Naive thymus-derived CD8-positive, alpha-beta T cell (primary cell): ENCODE data around the gene FGF21. TPM values are rescaled to one million over a fixed set of nuclear protein-coding genes. Genes with fewer than 3 reads are reported as not detected.
A peak's percentile ranks its signal among the peaks of the same experiment; 100 is the strongest.

ENCODE experiments used
- ATAC-seq, 2 donors: fragments of 150-1000 bp; cut with Tn5 transposase in 1 of 2; sonication (Bioruptor Pico), chemical (Tn5 transposase) in 1 of 2; 1 replicate in 1 of 2; 2 replicates in 1 of 2; pipeline ENCODE4 v1.10.0; 2021; ENCODE audit warnings: mild to moderate bottlenecking in 2 of 2, moderate library complexity in 2 of 2
- POLR2A ChIA-PET: fragments of 350-600 bp; sonication (Branson Sonifier 250); formaldehyde crosslinking; loops from one replicate; lab custom pipeline; 2021; ENCODE audit warnings: antibody characterized with exemption; lab: Charles Lee
- DNase-seq, 10 donors: peaks; one replicate each; pipeline versions ENCODE4 v3.0.0 to v3.0.0-alpha.2; 2020 to 2022
- H3K27ac Mint-ChIP-seq, 10 donors: one replicate each; pipeline ENCODE4 v1.8.0; 2020 to 2022; ENCODE audit warnings: mild to moderate bottlenecking in 10 of 10, mixed read lengths in 10 of 10, moderate library complexity in 4 of 10, inconsistent platforms in 1 of 10
- H3K27me3 Mint-ChIP-seq, 5 donors: one replicate each; pipeline ENCODE4 v1.8.0; 2021 to 2022; ENCODE audit warnings: mixed read lengths in 5 of 5
- H3K36me3 Mint-ChIP-seq, 3 donors: one replicate each; pipeline ENCODE4 v1.8.0; 2020 to 2022; ENCODE audit warnings: mixed read lengths in 3 of 3, mild to moderate bottlenecking in 2 of 3, inconsistent platforms in 1 of 3
- H3K4me1 Mint-ChIP-seq, 4 donors: one replicate each; pipeline ENCODE4 v1.8.0; 2021 to 2022; ENCODE audit warnings: mixed read lengths in 4 of 4
- H3K4me3 Mint-ChIP-seq, 10 donors: one replicate each; pipeline ENCODE4 v1.8.0; 2020 to 2022; ENCODE audit warnings: mild to moderate bottlenecking in 10 of 10, mixed read lengths in 10 of 10, moderate library complexity in 6 of 10, inconsistent platforms in 1 of 10
- H3K9me3 Mint-ChIP-seq, 9 donors: one replicate each; pipeline ENCODE4 v1.8.0; 2020 to 2022; ENCODE audit warnings: mixed read lengths in 9 of 9, mild to moderate bottlenecking in 3 of 9, inconsistent platforms in 1 of 9, moderate library complexity in 1 of 9
- polyA plus RNA-seq, 3 donors: library from polyadenylated mRNA; unstranded; fragments of 300-500 nt; fragmentation: Illumina TruSeq; gene quantifications; one replicate each; pipeline ENCODE4 v1.2.3, GENCODE V29; 2021
- total RNA-seq, 8 experiments: library from RNA in 2 of 8; stranded (reverse) in 2 of 8; gene quantifications; one replicate each; pipeline ENCODE4 v1.2.3 and lab custom pipeline; 2021 to 2026

Gene FGF21
- total and polyA plus RNA-seq, 5 experiments from 2014 or later: not detected

GRCh38 chr19:48718711-48719231, 36.6 kb upstream of the FGF21 start:
- POLR2A ChIA-PET: no interaction called here
- DNase-seq (no peak), ATAC-seq (no peak)
- Mint-ChIP-seq H3K4me1 (peaks cover 9 to 28% (median 21%) of the 10 kb centered on the region in 4 donors), H3K27me3 (no peaks in the 10 kb centered on the region), H3K27ac (peak overlapping the region in 1 of 10 donors; percentile 53), H3K9me3 (no peaks in the 10 kb centered on the region), H3K4me3 (peak overlapping the region in 2 of 10 donors; percentile 10 to 34), H3K36me3 (no peaks in the 10 kb centered on the region)

GRCh38 chr19:48719263-48720171, 35.8 kb upstream of the FGF21 start, which contains the start of gene MAMSTR:
MAMSTR (minus strand) TSS chr19:48719725; CDS start chr19:48719031, 694 bp downstream.
- Mint-ChIP-seq H3K4me1 (peaks cover 9 to 23% (median 18%) of the 10 kb centered on the region in 4 donors), H3K4me3 (peak within 1 kb of the TSS; percentile 89 to 98 (median 96)), H3K27me3 (no peaks in the 10 kb centered on the region), H3K9me3 (no peaks in the 10 kb centered on the region), H3K36me3 (no peaks in the 10 kb centered on the region), H3K27ac (peak within 1 kb of the TSS; percentile 96 to 99 (median 98))
- ATAC-seq (no peak), DNase-seq (no peak)
- POLR2A ChIA-PET: interaction anchor here (1.5 kb wide), 1 partner anchor 74 kb away, joined by 11 read pairs; the partner anchor contains the start of gene CA11

- H3K27ac Mint-ChIP-seq: peak overlapping the region; percentile 96 to 99 (median 98)
- peak; percentile 6 to 26 for ATAC-seq
Observed at GRCh38 chr19:48720251-48720612, 35.1 kb upstream of the FGF21 start.

DNA sequence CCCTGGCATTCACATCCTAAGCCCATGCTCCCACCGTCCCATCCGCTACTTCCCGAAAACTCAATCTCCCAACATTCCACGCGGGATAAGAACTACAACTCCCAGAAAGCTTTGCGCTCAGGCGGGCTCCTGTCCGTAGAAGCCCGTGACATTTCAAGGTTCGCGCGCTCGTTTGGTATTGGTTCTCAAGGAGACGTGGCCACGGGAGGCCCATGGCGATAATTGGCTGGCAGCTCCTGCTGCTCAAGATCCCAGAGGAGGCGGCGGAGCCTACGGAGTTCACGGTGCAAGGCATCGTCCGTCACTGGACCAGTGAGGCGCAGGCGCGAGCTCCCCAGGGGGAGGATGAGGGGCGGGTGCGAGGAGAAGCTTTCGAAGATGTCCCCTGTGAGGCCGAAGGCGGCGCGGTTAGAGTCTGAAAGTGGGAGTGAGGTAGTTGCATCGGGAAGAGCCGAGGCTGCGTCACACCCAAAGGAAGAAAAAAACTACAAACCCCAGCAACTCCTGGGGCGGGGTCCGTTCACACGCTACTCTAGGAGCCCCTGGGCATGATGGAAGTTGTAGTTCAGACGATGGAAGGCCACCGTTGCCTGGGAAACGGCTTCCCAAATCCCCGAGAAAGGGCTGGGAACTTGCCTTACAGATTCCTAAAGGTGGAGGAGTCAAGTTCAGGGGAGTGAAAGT, 34.6 kb upstream of the FGF21 start:
- Mint-ChIP-seq H3K9me3 (peaks cover 3 to 11% (median 8%) of the 10 kb centered on the region in 9 donors), H3K36me3 (peaks cover 0 to 9% (median 7%) of the 10 kb centered on the region in 3 donors), H3K27ac (peak overlapping the region; percentile 96 to 99 (median 98)), H3K27me3 (no peaks in the 10 kb centered on the region), H3K4me3 (peak overlapping the region; percentile 89 to 98 (median 96)), H3K4me1 (peaks cover 13 to 26% (median 25%) of the 10 kb centered on the region in 4 donors)
- DNase-seq (peak; percentile 77 to 96 (median 87)), ATAC-seq (peak; percentile 82 to 92)
- POLR2A ChIA-PET: interaction anchor here (0.7 to 2.2 kb wide), 8 partner anchors 12 to 1372 kb away, joined by 3 to 13 read pairs (median 6); partner anchors contain the start of genes CA11, DBP, DHX34 and GYS1

More at GRCh38 chr19:48720251-48720612, 35.1 kb upstream of the FGF21 start:
- POLR2A ChIA-PET: interaction anchor here (0.7 to 2.2 kb wide), 8 partner anchors 13 to 1371 kb away, joined by 3 to 13 read pairs (median 6); partner anchors contain the start of genes CA11, DBP, DHX34 and GYS1
- Mint-ChIP-seq H3K36me3 (peaks cover 0 to 4% (median 4%) of the 10 kb centered on the region in 3 donors), H3K9me3 (peaks cover 0 to 7% (median 5%) of the 10 kb centered on the region in 9 donors), H3K4me3 (peak overlapping the region in 9 of 10 donors; percentile 89 to 98 (median 96)), H3K27me3 (no peaks in the 10 kb centered on the region), H3K4me1 (peaks cover 10 to 23% (median 21%) of the 10 kb centered on the region in 4 donors)
- no peak for DNase-seq

GRCh38 chr19:48722196-48722708, 33.1 kb upstream of the FGF21 start:
- POLR2A ChIA-PET: interaction anchor here (2.2 kb wide), 1 partner anchor 17 kb away, joined by 13 read pairs; no protein-coding TSS in a partner anchor
- peak overlapping the region in 4 of 10 donors; percentile 25 to 74 (median 48) for H3K27ac Mint-ChIP-seq
- ATAC-seq: no peak
- peaks cover 15 to 38% (median 34%) of the 10 kb centered on the region in 4 donors for H3K4me1 Mint-ChIP-seq
- no peak for DNase-seq
- peaks cover 0 to 17% (median 14%) of the 10 kb centered on the region in 3 donors for H3K36me3 Mint-ChIP-seq
- peak overlapping the region in 3 of 10 donors; percentile 14 to 40 (median 23) for H3K4me3 Mint-ChIP-seq
- H3K27me3 Mint-ChIP-seq: no peaks in the 10 kb centered on the region
- H3K9me3 Mint-ChIP-seq: peaks cover 6 to 20% (median 13%) of the 10 kb centered on the region in 9 donors

DNA sequence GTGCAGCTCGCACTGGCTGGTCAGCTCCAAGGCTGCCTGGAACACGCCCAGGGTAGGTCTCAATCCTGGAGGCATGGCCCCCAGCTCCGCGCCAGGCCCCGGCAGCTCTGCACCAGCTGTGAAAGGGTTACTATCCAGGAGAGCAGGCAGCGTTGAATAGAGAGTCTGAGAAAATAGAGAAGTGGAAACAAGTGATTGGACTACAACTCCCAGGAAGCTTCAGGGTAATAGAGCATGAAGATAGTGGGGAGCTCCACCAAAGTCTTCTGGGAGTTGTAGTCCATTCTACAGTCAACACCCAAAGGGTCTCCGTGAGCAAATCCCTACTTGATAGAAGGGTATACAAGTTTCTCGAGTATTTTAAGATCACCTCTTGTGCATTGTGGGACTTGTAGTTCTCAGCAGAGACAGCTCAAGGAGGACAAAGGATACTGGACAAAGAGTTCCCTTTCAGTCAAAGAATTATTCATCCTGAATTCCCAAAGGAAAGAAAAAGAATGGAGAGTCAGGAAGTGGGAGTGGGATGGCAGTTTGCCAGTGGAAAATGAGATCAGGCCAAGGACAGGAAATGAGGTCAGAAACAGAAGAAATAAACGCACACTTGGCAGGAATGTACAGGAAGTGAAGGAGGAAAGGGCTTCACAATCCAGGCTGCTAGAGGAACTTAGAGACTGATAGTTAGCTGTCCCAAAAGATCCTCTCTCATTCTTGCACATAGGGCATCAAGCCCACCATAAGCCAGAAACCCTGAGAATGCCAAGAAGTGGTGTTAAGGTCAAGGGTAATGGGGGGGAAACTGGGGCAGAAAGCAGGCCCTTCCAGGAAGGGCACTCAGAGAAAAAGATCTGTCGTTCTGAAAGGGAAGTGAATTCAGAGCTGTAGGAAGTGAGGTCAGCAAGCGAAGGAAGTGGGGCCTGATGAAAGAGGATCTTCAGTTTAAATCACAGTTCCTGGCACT, 30.2 kb upstream of the FGF21 start:
- peaks cover 0 to 17% (median 14%) of the 10 kb centered on the region in 3 donors for H3K36me3 Mint-ChIP-seq
- H3K27ac Mint-ChIP-seq: peak overlapping the region; percentile 86 to 98 (median 92)
- DNase-seq: peak in 7 of 10 donors; percentile 37 to 75 (median 53)
- H3K4me1 Mint-ChIP-seq: peaks cover 12 to 41% (median 35%) of the 10 kb centered on the region in 4 donors
- H3K4me3 Mint-ChIP-seq: peak overlapping the region in 9 of 10 donors; percentile 48 to 81 (median 69)
- POLR2A ChIA-PET: interaction anchor here (0.9 to 3.0 kb wide), 9 partner anchors 9 to 175 kb away, joined by 3 to 16 read pairs (median 4); partner anchors contain the start of genes NUCB1, RASIP1, RPL18 and SPHK2
- no peaks in the 10 kb centered on the region for H3K27me3 Mint-ChIP-seq
- H3K9me3 Mint-ChIP-seq: peaks cover 6 to 21% (median 14%) of the 10 kb centered on the region in 9 donors
- peak; percentile 47 to 49 for ATAC-seq

DNA sequence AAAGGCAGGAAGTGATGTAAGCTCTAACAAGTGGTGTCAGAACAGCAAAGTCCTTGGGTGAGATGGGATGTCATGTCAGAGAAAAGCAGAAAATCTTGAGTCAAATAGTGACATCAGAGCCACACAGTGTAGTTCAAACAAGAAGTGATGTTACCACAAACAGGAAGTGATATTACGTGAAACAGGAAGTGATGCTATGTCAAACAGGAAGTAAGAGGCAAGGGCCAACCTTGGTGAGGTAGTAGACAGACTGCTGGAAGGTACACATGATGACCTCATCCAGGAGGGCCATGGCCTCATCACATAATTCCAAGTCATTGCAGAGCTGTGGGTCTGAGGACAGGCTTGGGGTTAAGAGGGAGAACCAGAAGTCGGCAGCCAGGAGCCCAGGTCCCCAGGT, 28.8 kb upstream of the FGF21 start:
- Mint-ChIP-seq H3K27ac (peak overlapping the region; percentile 42 to 96 (median 88)), H3K4me1 (peaks cover 11 to 32% (median 25%) of the 10 kb centered on the region in 4 donors), H3K36me3 (peaks cover 0 to 17% (median 14%) of the 10 kb centered on the region in 3 donors), H3K4me3 (peak overlapping the region in 9 of 10 donors; percentile 19 to 63 (median 30)), H3K9me3 (peaks cover 6 to 21% (median 14%) of the 10 kb centered on the region in 9 donors), H3K27me3 (no peaks in the 10 kb centered on the region)
- POLR2A ChIA-PET: interaction anchor here (0.6 to 3.0 kb wide), 4 partner anchors 10 to 235 kb away, joined by 3 to 15 read pairs (median 4); partner anchors contain the start of gene RASIP1
- ATAC-seq (peak in 1 of 2 donors; percentile 72), DNase-seq (peak in 4 of 10 donors; percentile 39 to 67 (median 59))

DNA sequence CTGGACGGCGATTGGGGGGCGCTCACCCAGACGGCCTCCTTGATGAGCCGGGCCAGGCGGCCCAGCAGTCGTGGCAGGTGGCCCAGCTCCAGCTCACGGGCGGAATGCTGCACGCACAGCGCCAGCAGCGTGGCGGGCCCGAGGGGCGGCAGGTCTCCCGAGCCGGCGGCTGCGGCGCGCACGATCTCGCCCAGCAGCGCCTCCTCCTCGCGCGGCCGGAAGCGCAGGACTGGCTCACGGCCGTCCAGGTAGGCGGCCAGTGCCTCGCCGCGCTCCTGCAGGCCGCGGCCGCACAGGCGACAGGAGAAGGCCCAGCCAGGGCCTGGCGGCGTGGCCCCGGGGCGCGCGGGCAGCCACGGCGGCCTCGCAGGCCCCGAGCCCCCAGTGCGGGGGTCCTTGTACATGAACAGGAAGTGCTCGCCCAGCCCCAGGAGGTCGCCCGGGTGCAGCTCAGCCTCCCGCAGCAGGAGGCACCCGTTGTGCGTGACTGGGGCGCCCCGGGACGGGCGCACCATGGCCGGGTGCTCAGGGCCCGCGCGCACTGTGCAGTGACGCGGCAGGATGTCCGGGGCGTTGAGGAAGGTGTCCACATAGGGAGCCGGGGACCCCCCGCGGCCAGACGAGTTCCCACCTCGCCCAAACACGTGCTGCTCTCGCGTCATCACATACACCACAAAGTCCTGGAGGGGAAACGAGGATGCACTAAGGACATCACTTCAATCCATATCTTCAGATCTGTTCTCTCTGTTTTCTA, 26.2 kb upstream of the FGF21 start:
- POLR2A ChIA-PET: interaction anchor here (1.1 to 1.6 kb wide), 2 partner anchors 10 to 14 kb away, joined by 4 to 11 read pairs; no protein-coding TSS in a partner anchor
- H3K27me3 Mint-ChIP-seq: peaks cover 0 to 5% (median 0%) of the 10 kb centered on the region in 5 donors
- H3K36me3 Mint-ChIP-seq: peaks cover 0 to 17% (median 14%) of the 10 kb centered on the region in 3 donors
- H3K9me3 Mint-ChIP-seq: peaks cover 6 to 21% (median 14%) of the 10 kb centered on the region in 9 donors
- ATAC-seq: no peak
- H3K27ac Mint-ChIP-seq: no peak overlapping the region
- no peak for DNase-seq
- H3K4me3 Mint-ChIP-seq: peak overlapping the region in 1 of 10 donors; percentile 20
- peaks cover 11 to 25% (median 23%) of the 10 kb centered on the region in 4 donors for H3K4me1 Mint-ChIP-seq

GRCh38 chr19:48731452-48731851, 23.9 kb upstream of the FGF21 start:
- ATAC-seq (no peak), DNase-seq (no peak)
- H3K9me3 Mint-ChIP-seq: peaks cover 0 to 6% (median 3%) of the 10 kb centered on the region in 9 donors
- no peak overlapping the region for H3K4me3 Mint-ChIP-seq
- POLR2A ChIA-PET: no interaction called here
- peaks cover 0 to 5% (median 3%) of the 10 kb centered on the region in 3 donors for H3K36me3 Mint-ChIP-seq
- H3K27me3 Mint-ChIP-seq: peaks cover 0 to 5% (median 0%) of the 10 kb centered on the region in 5 donors
- H3K4me1 Mint-ChIP-seq: peaks cover under 1 to 11% (median 7%) of the 10 kb centered on the region in 4 donors
- H3K27ac Mint-ChIP-seq: no peak overlapping the region

- peaks cover 2 to 6% (median 4%) of the 10 kb centered on the region in 4 donors for H3K4me1 Mint-ChIP-seq
- ATAC-seq (no peak), DNase-seq (no peak)
- H3K27ac Mint-ChIP-seq: no peak overlapping the region
- no peaks in the 10 kb centered on the region for H3K36me3 Mint-ChIP-seq
- H3K9me3 Mint-ChIP-seq: peaks cover 0 to 2% (median 0%) of the 10 kb centered on the region in 9 donors
- POLR2A ChIA-PET: interaction anchor here (0.6 to 0.8 kb wide), 2 partner anchors 89 to 185 kb away, joined by 3 read pairs; partner anchors contain the start of gene CA11
- peaks cover 0 to 5% (median 0%) of the 10 kb centered on the region in 5 donors for H3K27me3 Mint-ChIP-seq
- no peak overlapping the region for H3K4me3 Mint-ChIP-seq
Observed at GRCh38 chr19:48734625-48735024, 20.7 kb upstream of the FGF21 start.
